ENCODE results near the gene CFAP299.
"Not testable (repeated sequence)": the region's sequence is repeated elsewhere in the genome, so short reads cannot be mapped to it uniquely, and the experiment has no call there.

The CFAP299 gene

DNA sequence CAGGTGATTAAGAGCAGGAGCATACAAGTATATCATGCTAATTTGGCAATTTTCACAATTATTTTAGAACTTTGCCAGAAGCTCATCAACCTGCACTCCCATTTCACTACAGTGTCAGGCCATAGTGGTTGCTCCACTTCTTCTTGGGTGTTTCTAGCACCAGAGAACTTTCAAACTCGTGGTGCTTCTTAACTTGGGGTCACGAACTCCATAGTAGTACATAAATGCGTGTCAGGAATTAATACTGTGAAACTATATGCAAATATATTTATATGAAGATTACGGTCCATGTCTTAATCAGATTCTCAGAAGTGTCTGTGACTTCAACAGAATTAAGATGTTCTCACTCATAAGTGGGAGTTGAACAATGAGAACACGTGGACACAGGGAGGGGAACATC lies 440.6 kb downstream of the CFAP299 start:
- H3K36me3 Mint-ChIP-seq = no peaks in the 10 kb centered on the region
- no peaks in the 10 kb centered on the region for H3K4me1 Mint-ChIP-seq

DNA sequence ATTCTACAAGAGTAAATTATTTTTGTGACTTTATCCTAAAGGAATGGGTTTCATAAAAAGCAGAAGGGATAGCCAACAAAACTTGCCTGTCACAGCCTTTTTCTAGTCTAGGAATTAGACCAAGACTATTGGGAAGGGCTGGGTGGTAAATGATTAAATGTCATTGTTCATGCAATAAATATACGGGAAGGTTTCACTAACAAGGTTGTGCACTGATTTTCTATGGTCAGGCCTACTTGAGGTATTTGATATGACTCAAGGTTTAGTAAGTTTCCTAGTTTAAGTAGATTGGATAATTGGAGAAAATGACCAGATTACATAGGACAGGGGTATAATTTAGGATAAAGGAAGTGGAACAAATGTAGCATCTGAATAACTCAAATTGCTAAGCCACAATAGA lies 445.9 kb downstream of the CFAP299 start:
- Mint-ChIP-seq H3K9me3 (no peaks in the 10 kb centered on the region), H3K4me3 (no peak overlapping the region), H3K27me3 (no peaks in the 10 kb centered on the region), H3K27ac (no peak overlapping the region), H3K4me1 (no peaks in the 10 kb centered on the region), H3K36me3 (no peaks in the 10 kb centered on the region)

More for the DNA sequence above, 440.6 kb downstream of the CFAP299 start:
- no peaks in the 10 kb centered on the region for H3K27me3 Mint-ChIP-seq
- no peaks in the 10 kb centered on the region for H3K9me3 Mint-ChIP-seq
- H3K27ac Mint-ChIP-seq = no peak overlapping the region
- H3K4me3 Mint-ChIP-seq = no peak overlapping the region

DNA sequence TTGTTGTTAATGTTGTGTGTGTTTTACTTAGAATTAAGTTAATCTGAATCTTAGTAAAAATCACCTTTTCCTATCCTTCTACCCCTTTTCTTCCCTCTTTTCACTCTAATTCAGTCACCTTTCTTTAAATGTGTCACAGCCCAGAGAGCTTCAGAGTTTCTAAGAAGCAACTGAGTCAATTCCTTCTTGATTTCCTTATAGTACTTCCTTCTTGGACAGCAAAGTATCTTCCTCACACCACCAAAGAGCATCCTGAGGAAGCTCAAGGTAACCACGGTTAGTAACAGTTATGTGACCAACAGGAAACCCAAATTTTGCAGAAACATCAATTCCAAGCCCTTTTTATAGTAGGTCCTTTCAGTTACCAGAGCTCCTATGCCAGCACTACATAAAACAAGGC lies 451.8 kb downstream of the CFAP299 start:
- Mint-ChIP-seq H3K4me1 (peaks cover 8% of the 10 kb centered on the region), H3K27ac (no peak overlapping the region), H3K27me3 (no peaks in the 10 kb centered on the region), H3K9me3 (no peaks in the 10 kb centered on the region), H3K4me3 (no peak overlapping the region), H3K36me3 (no peaks in the 10 kb centered on the region)

DNA sequence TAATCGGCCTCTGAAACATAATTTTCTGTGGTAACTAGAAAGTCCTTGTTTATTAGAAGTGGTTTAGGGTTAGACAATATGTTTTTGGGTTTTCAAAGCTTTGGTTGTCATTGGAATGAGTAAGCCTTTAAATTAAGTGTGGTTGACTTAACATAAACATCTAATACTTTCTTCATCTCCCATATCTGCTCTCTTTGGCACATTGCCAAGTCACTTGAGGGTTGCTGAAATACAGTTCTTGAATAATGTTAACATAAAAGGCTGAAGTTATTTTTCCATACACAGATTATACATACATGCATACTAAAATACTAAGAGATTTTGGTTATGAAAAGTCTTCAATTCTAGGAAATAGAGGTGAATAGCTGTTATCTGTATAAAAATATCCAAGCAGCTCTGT lies 453.3 kb downstream of the CFAP299 start:
- Mint-ChIP-seq H3K27me3 (no peaks in the 10 kb centered on the region), H3K36me3 (no peaks in the 10 kb centered on the region), H3K4me3 (no peak overlapping the region)

DNA sequence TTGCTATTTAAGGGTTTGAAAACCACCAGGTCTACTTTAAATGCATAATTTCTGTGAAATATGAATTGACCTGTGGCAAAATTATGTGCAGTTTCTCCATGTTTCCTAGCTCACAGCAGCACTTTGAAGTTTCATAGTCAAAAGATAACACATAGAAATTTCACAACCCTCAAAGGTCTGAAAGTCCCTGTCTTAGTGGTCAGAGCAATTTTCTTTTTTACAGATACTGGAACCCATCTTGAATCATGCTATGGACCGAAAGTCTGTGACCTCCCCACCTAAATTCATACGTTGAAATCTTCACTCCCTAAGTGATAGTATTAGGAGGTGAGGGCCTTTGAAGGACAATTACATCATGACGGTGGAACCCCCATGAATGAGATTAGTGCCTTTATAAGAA lies 454.6 kb downstream of the CFAP299 start:
- H3K36me3 Mint-ChIP-seq = no peaks in the 10 kb centered on the region
- no peak overlapping the region for H3K4me3 Mint-ChIP-seq
- no peaks in the 10 kb centered on the region for H3K27me3 Mint-ChIP-seq
- peaks cover 8% of the 10 kb centered on the region for H3K4me1 Mint-ChIP-seq
- H3K9me3 Mint-ChIP-seq = no peaks in the 10 kb centered on the region
- no peak overlapping the region for H3K27ac Mint-ChIP-seq

More for the DNA sequence above, 453.3 kb downstream of the CFAP299 start:
- H3K9me3 Mint-ChIP-seq = no peaks in the 10 kb centered on the region
- H3K4me1 Mint-ChIP-seq = peaks cover 8% of the 10 kb centered on the region
- H3K27ac Mint-ChIP-seq = no peak overlapping the region

DNA sequence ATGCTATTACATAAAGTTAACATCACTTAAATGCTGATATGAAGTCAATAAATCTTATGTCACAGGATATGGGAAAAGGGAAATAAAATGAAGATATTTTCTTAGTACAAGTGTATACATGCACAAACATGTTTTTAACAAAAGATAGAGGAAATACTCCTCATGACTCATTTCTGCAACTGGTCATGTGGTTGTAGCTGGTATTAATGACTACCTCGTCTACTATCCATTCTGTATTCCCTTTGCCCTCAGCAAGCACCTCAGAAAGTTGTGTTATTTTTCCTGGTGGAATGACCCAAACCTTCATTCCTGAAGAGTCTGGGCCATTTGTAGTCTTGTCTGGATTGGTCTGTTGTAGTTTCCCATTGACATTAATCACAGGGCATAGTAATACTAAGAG lies 458.1 kb downstream of the CFAP299 start:
- H3K36me3 Mint-ChIP-seq, H3K27ac Mint-ChIP-seq, H3K27me3 Mint-ChIP-seq, H3K4me3 Mint-ChIP-seq, H3K4me1 Mint-ChIP-seq, H3K9me3 Mint-ChIP-seq: not testable (repeated sequence)

DNA sequence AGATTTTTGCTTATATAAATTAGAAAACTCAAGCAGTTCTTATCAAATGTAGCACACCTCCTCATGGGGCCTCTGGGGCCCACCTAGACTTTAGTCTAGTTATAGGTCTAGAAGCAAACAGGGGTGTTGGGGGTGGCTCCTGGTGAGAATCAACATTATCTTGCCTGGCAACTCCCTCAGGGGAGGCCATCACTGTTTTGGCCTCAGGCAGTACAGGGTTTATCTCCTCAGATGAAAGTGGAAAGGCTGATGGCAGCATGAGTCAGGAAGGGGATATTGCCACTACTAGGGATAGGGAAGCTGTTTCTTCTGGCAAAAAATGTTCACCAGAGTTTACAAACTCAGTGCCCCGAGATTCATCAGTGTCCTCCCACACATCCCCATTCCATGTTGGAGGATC lies 462.6 kb downstream of the CFAP299 start:
- Mint-ChIP-seq H3K27me3 (no peaks in the 10 kb centered on the region), H3K4me1 (peaks cover 8% of the 10 kb centered on the region), H3K4me3 (no peak overlapping the region), H3K9me3 (peaks cover 4% of the 10 kb centered on the region), H3K36me3 (no peaks in the 10 kb centered on the region), H3K27ac (no peak overlapping the region)

DNA sequence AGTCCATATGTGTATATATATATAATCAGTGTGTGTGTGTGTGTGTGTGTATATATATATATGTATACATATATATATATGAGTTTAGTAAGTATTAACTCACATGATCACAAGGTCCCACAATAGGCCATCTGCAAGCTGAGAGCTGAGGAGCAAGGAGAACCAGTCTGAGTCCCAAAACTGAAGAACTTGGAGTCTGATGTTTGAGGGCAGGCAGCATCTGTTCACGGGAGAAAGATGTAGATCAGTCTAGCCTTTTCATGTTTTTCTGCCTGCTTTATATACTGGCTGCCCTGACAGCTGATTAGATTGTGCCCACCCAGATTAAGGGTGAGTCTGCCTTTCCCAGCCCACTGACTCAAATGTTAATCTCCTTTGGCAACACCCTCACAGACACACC lies 465.2 kb downstream of the CFAP299 start:
- H3K27ac Mint-ChIP-seq, H3K4me1 Mint-ChIP-seq, H3K27me3 Mint-ChIP-seq, H3K9me3 Mint-ChIP-seq, H3K36me3 Mint-ChIP-seq, H3K4me3 Mint-ChIP-seq: not testable (repeated sequence)

DNA sequence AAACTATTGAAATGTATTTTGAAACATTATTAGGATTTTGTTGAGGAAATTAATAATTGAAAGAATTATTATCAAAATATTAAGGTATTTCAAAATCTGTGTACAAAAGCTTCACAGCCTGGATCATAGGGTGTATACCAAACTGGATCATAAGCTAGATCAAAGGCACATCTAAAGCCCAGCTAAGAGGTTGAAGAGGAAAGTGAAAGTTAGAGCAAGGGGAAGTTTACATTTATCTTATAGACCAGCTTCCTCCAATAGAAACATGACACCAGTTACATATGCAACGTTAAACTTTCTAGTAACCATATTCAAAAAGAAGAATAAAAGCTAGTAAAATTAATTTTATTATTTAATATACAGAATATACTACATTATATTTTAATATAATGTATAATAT lies 467.8 kb downstream of the CFAP299 start:
- Mint-ChIP-seq H3K9me3 (no peaks in the 10 kb centered on the region), H3K36me3 (no peaks in the 10 kb centered on the region), H3K4me3 (no peak overlapping the region), H3K27me3 (no peaks in the 10 kb centered on the region), H3K27ac (no peak overlapping the region), H3K4me1 (peaks cover 8% of the 10 kb centered on the region)

DNA sequence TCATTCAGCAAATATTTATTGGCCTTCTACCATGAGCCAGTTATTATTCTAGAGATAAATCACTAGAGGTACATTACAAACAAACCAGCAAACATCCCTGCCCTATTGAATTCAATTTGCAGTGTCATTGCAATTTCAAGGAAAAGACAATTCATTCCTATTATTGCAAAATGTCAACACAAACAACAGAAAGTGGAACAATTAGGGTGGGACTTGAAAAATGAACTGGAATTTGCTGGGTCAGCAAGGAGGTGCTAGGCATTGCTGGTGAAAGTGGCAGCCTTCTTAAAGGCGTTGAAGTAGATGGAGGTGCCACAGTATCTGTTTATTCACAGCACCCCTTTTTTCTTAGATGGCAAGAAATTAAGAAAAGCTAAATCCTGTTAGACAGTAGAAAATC lies 470.9 kb downstream of the CFAP299 start:
- H3K27me3 Mint-ChIP-seq = no peaks in the 10 kb centered on the region
- no peaks in the 10 kb centered on the region for H3K9me3 Mint-ChIP-seq
- no peak overlapping the region for H3K4me3 Mint-ChIP-seq
- H3K36me3 Mint-ChIP-seq = no peaks in the 10 kb centered on the region
- H3K27ac Mint-ChIP-seq = no peak overlapping the region
- H3K4me1 Mint-ChIP-seq = peaks cover 8% of the 10 kb centered on the region

DNA sequence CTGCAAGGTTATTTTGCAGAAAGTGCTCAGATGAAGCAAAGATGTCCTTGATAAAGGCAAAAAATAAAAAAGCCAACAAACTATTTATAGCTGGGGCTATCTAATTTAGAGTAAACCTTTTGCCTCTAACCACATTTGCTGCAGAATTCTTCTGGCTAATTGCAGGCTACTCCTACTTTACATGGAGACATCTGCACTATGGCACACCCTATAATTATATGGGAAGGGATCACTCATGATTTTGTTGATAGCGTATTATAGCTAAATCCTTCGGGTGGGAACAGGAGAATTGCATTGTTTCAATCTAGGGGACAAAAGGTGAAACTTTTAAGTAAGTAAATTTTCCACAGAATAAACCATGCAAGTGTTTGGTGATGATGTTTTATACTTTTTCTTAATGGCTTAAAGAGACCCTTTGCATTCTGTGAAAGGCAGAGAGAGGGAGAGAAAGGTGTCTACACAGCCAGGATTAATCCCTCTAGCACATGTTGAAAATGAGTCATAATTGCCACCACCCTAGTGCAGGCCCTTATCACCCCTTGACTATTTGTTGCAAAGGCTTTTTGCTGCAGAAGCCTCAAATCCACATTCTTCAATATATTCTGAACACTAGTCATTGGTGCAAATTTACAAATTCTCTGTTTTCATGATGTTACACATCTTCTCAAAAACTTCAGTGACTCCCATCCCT lies 473.7 kb downstream of the CFAP299 start:
- no peak overlapping the region for H3K4me3 Mint-ChIP-seq

DNA sequence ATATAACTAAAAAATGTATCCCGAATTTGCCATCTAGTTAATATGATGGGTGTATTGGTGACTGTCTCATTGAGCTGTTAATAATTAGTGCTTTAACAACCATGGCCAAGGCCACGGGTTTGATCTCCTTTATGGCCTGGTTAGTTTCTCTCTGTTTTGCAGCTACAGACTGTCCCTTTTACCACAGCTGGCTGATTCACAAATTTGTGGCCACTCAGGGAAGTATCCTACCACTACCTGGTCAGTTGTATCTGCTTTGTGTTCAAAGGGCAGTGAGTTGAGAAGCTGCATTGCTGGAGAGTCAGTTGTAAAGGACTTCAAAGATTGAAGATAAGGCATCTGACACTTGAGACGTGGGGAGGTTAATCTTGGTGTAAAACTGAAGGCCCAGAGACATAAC lies 475.9 kb downstream of the CFAP299 start:
- no peaks in the 10 kb centered on the region for H3K9me3 Mint-ChIP-seq

More for the DNA sequence above, 473.7 kb downstream of the CFAP299 start:
- no peaks in the 10 kb centered on the region for H3K9me3 Mint-ChIP-seq
- H3K36me3 Mint-ChIP-seq = no peaks in the 10 kb centered on the region
- H3K27ac Mint-ChIP-seq = no peak overlapping the region
- H3K27me3 Mint-ChIP-seq = no peaks in the 10 kb centered on the region
- H3K4me1 Mint-ChIP-seq = no peaks in the 10 kb centered on the region

DNA sequence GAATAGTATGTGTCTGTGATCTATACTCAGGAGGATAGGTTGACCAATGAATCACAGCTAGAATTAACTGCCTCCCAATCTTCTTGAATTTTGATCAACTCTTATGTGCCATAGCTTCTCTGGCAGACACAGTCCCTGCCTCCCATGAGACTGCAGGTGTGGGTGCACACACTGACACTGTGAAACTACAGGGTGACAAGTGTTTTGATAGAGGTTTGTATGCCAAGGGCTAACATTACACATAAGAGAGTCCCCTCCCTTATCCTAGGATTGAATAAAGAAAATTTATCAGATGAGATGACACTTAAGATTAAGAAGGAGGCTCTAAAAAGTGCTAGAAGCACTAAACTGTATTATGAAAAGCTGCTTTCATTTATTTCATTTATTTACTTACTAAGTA lies 476.6 kb downstream of the CFAP299 start:
- Mint-ChIP-seq H3K9me3 (no peaks in the 10 kb centered on the region), H3K4me3 (no peak overlapping the region), H3K36me3 (no peaks in the 10 kb centered on the region), H3K27ac (no peak overlapping the region), H3K27me3 (no peaks in the 10 kb centered on the region), H3K4me1 (no peaks in the 10 kb centered on the region)

More for the DNA sequence above, 475.9 kb downstream of the CFAP299 start:
- no peaks in the 10 kb centered on the region for H3K36me3 Mint-ChIP-seq
- no peaks in the 10 kb centered on the region for H3K4me1 Mint-ChIP-seq
- no peaks in the 10 kb centered on the region for H3K27me3 Mint-ChIP-seq
- H3K27ac Mint-ChIP-seq = no peak overlapping the region
- H3K4me3 Mint-ChIP-seq = no peak overlapping the region

DNA sequence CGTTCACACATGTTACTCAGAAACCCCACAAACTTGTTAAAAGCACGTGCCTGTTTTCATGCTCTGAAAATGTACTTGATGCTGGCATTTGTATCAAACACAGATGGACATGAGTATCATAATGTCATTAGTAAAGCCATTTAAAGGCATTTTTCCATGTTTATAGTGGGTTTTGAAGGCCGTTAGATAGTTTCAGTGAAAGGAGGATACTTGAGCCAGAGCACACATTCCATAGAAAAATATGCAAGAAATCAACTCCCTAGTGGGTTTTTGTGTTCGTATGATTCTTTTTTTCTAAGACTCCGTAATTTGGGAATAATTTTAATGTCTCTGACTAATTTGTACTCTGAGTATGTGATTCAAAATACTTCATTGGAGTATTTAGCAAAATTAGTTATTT lies 478.7 kb downstream of the CFAP299 start:
- Mint-ChIP-seq H3K4me1 (no peaks in the 10 kb centered on the region), H3K36me3 (no peaks in the 10 kb centered on the region), H3K9me3 (no peaks in the 10 kb centered on the region), H3K27ac (no peak overlapping the region), H3K4me3 (no peak overlapping the region), H3K27me3 (no peaks in the 10 kb centered on the region)

DNA sequence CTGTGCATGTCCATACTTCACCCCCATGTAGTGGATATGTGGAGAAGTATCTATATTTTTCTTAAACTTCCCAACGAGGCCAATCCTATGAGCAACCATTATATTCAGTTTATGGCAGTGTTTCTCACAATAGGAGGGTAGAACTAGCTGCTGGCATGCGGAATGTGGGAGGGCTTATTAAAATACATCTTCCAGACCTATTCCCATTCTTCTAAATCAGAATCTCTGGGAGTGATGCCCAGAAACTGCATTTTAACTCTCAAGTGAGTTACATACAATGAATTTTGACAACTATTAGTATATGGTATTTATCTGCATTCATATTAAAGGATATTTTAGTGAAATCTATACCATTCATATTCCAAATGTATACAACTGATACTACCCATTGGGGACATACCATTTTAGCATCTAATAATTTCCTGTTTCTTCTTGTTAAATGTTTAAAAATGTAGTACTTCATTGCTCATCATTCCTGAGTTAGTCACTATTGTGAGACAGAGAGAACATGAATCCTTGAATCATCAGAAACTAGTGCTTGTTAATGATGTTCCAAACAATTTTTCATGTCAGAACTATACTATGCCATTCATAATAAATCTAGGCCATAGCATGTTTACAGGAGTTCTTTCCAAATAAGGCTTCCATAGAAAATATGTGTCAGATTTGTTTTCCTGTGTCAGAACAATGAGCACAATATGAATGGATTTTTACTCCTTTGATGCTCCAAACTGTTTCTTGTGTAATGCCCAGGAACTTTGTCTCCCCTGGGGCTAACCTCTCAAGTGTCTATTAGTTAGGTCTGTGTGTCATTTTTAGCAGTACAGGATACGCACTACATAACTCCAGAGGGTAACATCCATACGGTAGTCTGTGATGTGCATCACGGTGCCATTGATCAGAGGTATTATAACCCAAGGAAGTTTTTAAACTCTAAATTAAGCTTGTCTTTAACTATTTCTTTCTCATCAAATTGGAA lies 496.1 kb downstream of the CFAP299 start:
- H3K4me3 Mint-ChIP-seq = no peak overlapping the region
- no peaks in the 10 kb centered on the region for H3K4me1 Mint-ChIP-seq
- no peak overlapping the region for H3K27ac Mint-ChIP-seq
- H3K9me3 Mint-ChIP-seq = no peaks in the 10 kb centered on the region
- H3K36me3 Mint-ChIP-seq = no peaks in the 10 kb centered on the region
- no peaks in the 10 kb centered on the region for H3K27me3 Mint-ChIP-seq

DNA sequence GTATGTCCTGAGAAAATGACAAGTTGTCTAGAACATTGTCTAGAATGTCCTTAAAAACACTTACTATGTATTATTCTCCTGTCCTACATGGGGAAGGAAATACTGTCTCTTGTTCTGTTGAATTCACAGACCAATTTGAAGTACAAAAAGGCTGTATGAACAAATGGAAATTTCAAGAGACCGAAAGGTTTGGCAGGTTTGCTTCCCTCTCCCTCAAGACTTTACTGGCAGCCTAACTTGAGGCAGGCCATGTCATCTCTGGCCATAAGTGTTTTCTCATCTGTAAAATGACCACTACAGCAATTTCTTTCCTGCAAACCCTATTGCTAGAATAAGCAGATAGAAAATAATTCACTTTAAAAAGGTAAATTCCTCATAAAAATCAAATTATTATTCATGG lies 503.8 kb downstream of the CFAP299 start:
- H3K27me3 Mint-ChIP-seq = no peaks in the 10 kb centered on the region
- peaks cover 24% of the 10 kb centered on the region for H3K4me1 Mint-ChIP-seq
- H3K4me3 Mint-ChIP-seq = no peak overlapping the region
- H3K27ac Mint-ChIP-seq = no peak overlapping the region
- H3K36me3 Mint-ChIP-seq = peaks cover 2% of the 10 kb centered on the region
- H3K9me3 Mint-ChIP-seq = no peaks in the 10 kb centered on the region
